Astrocyte of the cerebellum (primary cell): ENCODE data around the gene KCNJ12.
"Not testable (repeated sequence)": the region's sequence is repeated elsewhere in the genome, so short reads cannot be mapped to it uniquely, and the experiment has no call there.

Experiments
- DNase-seq: peaks from one replicate; pipeline ENCODE4 v3.0.0-alpha.2; 2011; ENCODE audit warnings: low read depth
- H3K4me3 ChIP-seq: 2 replicates; pipeline ENCODE4 v1.5.1; 2011; ENCODE audit warnings: mild to moderate bottlenecking, low read depth, low read length, moderate library complexity
- in situ Hi-C: cut with HindIII; loops from 2 replicates; pipeline ENCODE4 v1.10.0; 2017; ENCODE audit warnings: low sequenced_read_pairs
- TF ChIP-seq, protein P1 (sequence below): IDR thresholded peaks from 2 replicates; pipeline ENCODE4 v1.5.1; 2012; ENCODE audit warnings: low read length, low read depth, moderate library complexity, mild to moderate bottlenecking; ENCODE audit errors: missing control alignments

The KCNJ12 gene

GRCh38 chr17:21417921-21418320 is 41.8 kb downstream of the KCNJ12 start:
- no peak overlapping the region for H3K4me3 ChIP-seq
- TF ChIP-seq, protein P1, sequence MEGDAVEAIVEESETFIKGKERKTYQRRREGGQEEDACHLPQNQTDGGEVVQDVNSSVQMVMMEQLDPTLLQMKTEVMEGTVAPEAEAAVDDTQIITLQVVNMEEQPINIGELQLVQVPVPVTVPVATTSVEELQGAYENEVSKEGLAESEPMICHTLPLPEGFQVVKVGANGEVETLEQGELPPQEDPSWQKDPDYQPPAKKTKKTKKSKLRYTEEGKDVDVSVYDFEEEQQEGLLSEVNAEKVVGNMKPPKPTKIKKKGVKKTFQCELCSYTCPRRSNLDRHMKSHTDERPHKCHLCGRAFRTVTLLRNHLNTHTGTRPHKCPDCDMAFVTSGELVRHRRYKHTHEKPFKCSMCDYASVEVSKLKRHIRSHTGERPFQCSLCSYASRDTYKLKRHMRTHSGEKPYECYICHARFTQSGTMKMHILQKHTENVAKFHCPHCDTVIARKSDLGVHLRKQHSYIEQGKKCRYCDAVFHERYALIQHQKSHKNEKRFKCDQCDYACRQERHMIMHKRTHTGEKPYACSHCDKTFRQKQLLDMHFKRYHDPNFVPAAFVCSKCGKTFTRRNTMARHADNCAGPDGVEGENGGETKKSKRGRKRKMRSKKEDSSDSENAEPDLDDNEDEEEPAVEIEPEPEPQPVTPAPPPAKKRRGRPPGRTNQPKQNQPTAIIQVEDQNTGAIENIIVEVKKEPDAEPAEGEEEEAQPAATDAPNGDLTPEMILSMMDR = no peak
- in situ Hi-C loops = no loop called here
- no peak for DNase-seq

- TF ChIP-seq, protein P1 = no peak
Measured at GRCh38 chr17:21418446-21419298, 42.5 kb downstream of the KCNJ12 start.

GRCh38 chr17:21419299-21420239 is 43.4 kb downstream of the KCNJ12 start:
- TF ChIP-seq, protein P1 = no peak
- in situ Hi-C loops = no loop called here
- DNase-seq = no peak
- no peak overlapping the region for H3K4me3 ChIP-seq

More at GRCh38 chr17:21418446-21419298, 42.5 kb downstream of the KCNJ12 start:
- DNase-seq = no peak
- in situ Hi-C loops = no loop called here
- no peak overlapping the region for H3K4me3 ChIP-seq

GRCh38 chr17:21420503-21421090 is 44.4 kb downstream of the KCNJ12 start:
- in situ Hi-C loops, H3K4me3 ChIP-seq, DNase-seq: not testable (repeated sequence)

DNA sequence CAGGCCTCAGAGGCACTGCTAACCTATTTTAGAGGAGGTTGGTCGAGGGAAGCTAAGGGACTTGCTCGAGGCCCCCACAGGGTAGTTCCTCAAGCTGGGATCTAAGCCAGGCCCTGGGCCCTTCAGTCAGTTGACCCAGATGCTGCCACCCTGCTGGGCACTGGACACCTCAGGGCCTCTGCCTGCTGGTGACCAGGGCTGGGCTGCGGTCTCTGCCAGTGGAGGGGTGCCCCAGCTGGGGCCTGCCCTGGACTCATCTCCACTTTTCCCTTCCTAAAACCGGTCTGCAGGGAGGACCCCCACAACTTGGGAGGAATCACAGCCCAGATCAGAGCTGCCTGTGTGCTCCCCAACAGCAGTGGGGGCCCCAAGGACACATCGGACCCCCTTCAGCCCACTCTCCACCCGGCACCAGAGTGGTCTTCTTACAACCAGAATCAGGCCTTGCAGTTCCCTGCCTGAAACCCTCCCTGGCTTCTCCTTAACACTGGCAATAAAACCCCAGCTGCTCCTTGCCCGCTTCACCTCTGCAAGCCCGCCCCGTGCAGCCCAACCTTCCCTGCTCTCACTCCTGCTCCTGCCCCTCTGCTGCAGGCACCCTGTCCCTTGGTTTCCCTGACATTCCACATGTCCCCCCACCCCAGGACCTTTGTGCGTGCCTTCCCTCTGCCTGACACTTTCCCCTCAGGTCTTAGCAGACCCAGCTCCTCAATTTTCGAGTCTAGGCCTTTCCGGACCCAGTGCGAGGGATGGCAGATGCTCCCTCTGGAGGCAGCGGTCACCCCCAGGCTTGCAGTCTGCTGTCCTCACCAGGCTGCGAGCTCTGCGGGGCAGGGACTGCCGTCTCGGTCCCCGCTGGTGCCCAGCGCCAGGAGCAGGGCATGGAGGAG is 45.5 kb downstream of the KCNJ12 start:
- in situ Hi-C loops, H3K4me3 ChIP-seq, DNase-seq: not testable (repeated sequence)

DNA sequence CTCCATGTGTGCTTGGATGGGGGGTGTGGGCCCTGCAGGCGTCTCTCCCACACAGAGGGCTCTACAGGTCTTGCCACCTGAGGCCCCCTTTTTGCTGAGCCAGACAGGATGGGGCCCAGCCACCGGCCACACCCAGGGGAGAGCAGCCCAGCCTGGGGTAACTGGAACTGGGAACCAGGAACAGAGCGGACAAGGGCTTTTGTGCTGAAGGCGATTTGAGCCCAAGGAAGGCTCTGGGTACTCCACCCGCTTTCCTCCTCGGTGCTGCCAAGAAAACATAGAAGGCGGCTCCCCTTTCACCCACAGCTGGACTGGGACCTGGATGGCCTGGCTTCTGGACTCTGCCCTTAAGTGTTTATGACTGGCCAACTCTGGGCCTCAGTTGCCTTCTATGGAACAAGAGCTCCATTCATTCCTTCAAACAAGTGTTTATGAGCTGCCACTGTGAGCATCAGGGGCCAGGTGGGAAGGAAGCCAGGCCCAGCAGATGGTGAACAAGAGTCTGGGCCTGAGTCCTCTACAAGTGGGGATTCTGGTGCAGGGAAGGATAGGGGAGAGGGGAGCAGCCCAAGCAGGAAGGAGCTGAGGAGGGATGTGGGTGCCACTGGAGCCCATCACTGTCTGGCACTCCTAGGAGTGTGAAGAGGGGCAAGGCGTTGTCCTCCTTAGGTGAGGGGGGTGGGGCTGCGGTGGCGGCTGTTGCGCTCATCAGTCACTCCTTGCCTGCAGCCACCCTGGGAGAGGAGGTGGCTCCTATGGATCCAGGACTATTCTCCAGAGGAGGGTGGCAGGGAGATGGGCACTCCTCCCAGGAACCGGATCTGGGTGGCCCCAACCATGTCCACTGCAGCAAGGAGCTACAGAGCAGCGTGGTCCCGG is 46.4 kb downstream of the KCNJ12 start:
- DNase-seq, H3K4me3 ChIP-seq, in situ Hi-C loops: not testable (repeated sequence)

- H3K4me3 ChIP-seq, DNase-seq, in situ Hi-C loops: not testable (repeated sequence)
Measured at GRCh38 chr17:21423190-21423493, 47.0 kb downstream of the KCNJ12 start.

DNA sequence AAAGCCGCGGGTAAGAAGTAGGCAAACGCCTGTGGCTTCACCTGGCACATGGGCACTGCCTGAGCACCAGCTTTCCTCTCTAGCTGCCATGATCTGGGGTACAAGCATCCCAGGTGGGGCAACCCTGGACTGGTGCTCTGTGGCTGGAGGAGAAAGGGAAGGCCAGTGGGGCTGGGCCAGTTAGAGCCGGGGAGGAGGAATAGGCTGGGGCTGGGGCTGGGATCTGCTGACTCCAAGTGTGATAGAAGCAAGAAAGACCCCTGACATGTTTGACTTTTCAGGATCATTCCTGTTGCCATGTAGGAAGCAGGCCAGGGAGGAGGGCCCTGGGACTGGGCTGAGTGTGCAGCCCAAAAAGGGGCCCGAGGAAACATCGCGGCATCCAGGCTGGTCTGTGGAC is 48.5 kb downstream of the KCNJ12 start:
- in situ Hi-C loops = not testable (repeated sequence)

More for the DNA sequence above, 48.5 kb downstream of the KCNJ12 start:
- not testable (repeated sequence) for DNase-seq, H3K4me3 ChIP-seq
